Panc1 (cell line): ENCODE data around the gene USP31.

Experiments
- CTCF ChIP-seq: fragments of 450-650 bp; IDR thresholded peaks from 2 replicates; pipeline ENCODE4 v1.5.1; 2017; ENCODE audit warnings: mild to moderate bottlenecking
- POLR2AphosphoS5 ChIP-seq: IDR thresholded peaks from 2 replicates; pipeline ENCODE4 v1.6.1; 2012; ENCODE audit warnings: mild to moderate bottlenecking, low read depth, low read length, moderate library complexity
- REST ChIP-seq, 2 experiments: IDR thresholded peaks; 2 replicates each; pipeline ENCODE4 v1.6.1; 2011 to 2012; ENCODE audit warnings: low read depth in 2 of 2, control low read depth in 1 of 2, low read length in 1 of 2, mild to moderate bottlenecking in 1 of 2, moderate library complexity in 1 of 2; ENCODE audit not compliant: insufficient read depth in 1 of 2
- SIN3A ChIP-seq: IDR thresholded peaks from 2 replicates; pipeline ENCODE4 v1.6.1; 2012; ENCODE audit warnings: low read depth, mild to moderate bottlenecking, low read length, moderate library complexity, borderline replicate concordance; ENCODE audit not compliant: insufficient read depth

- no peak for TF ChIP-seq CTCF
- no peak for TF ChIP-seq REST (IDR thresholded peaks at IDR 0.05; ENCODE audit: insufficient read depth in 1 of 2, low read depth in 2 of 2, low read length in 1 of 2)
- TF ChIP-seq POLR2AphosphoS5 = no peak
- TF ChIP-seq SIN3A = no peak
Observed at GRCh38 chr16:23156110-23156509, 6.9 kb upstream of the USP31 start.
